Tibial artery (tissue), 4 donors: Measurements from ENCODE around the gene PCSK2.

Source experiments
- DNase-seq, 2 donors: peaks; one replicate each; pipeline ENCODE4 v3.0.0-alpha.2; 2019
- H3K27ac ChIP-seq, 2 donors: fragments of 200-600 bp; sonication (generic) in 1 of 2; 1 replicate in 1 of 2; 2 replicates in 1 of 2; pipeline ENCODE4 v1.5.1; 2018 to 2019; ENCODE audit warnings: mild to moderate bottlenecking in 1 of 2
- H3K27me3 ChIP-seq, 2 donors: fragments of 200-600 bp; sonication (generic) in 1 of 2; one replicate each; pipeline versions ENCODE4 v1.5.1 to v1.6.0; 2016 to 2019
- H3K36me3 ChIP-seq, 3 donors: fragments of 200-600 bp; sonication (generic) in 2 of 3; one replicate each; pipeline ENCODE4 v1.5.1; 2016 to 2019; ENCODE audit warnings: mild to moderate bottlenecking in 2 of 3
- H3K4me1 ChIP-seq, 4 donors: fragments of 200-600 bp; sonication (generic) in 2 of 4; 1 replicate in 3 of 4; 2 replicates in 1 of 4; pipeline ENCODE4 v1.5.1; 2016 to 2019
- H3K4me3 ChIP-seq, 2 donors: fragments of 200-600 bp; sonication (generic) in 1 of 2; 1 replicate in 1 of 2; 2 replicates in 1 of 2; pipeline ENCODE4 v1.5.1; 2018 to 2019; ENCODE audit warnings: mild to moderate bottlenecking in 2 of 2
- H3K9me3 ChIP-seq, 3 donors: fragments of 200-600 bp; sonication (generic) in 1 of 3; one replicate each; pipeline ENCODE4 v1.5.1; 2016 to 2019
- CTCF ChIP-seq, 2 experiments: fragments of 200-600 bp in 1 of 2; fragments of 450-650 bp in 1 of 2; IDR thresholded peaks; one replicate each; pipeline ENCODE4 v1.5.1; 2017 to 2019; ENCODE audit warnings: antibody characterized with exemption in 2 of 2, mild to moderate bottlenecking in 1 of 2, moderate library complexity in 1 of 2
- intact Hi-C: fragments of 100-400 bp; cut with DNase I; formaldehyde crosslinking; loops from one replicate; pipeline ENCODE4 v1.15.0; 2023; ENCODE audit warnings: low total_unique reads

The PCSK2 gene

GRCh38 chr20:17499041-17499440, 272.2 kb downstream of the PCSK2 start:
- H3K4me1 ChIP-seq, result peaks cover 0 to 10% (median 6%) of the 10 kb centered on the region in 4 donors
- no peaks in the 10 kb centered on the region for H3K36me3 ChIP-seq
- no peak for TF ChIP-seq CTCF (IDR thresholded peaks at IDR 0.05)
- H3K9me3 ChIP-seq, result no peaks in the 10 kb centered on the region
- H3K27me3 ChIP-seq, result no peaks in the 10 kb centered on the region
- H3K27ac ChIP-seq, result no peak overlapping the region
- DNase-seq, result no peak
- H3K4me3 ChIP-seq, result no peak overlapping the region
- intact Hi-C loops, result no loop called here

GRCh38 chr20:17500271-17500670, 273.4 kb downstream of the PCSK2 start:
- H3K27ac ChIP-seq, result no peak overlapping the region
- H3K36me3 ChIP-seq, result no peaks in the 10 kb centered on the region
- no peaks in the 10 kb centered on the region for H3K9me3 ChIP-seq
- intact Hi-C loops, result loop anchor here (5.0 to 10.0 kb wide), 3 partner anchors 397 to 495 kb away; no protein-coding TSS in a partner anchor
- H3K4me1 ChIP-seq, result peaks cover 0 to 18% (median 13%) of the 10 kb centered on the region in 4 donors
- no peak for DNase-seq
- H3K4me3 ChIP-seq, result no peak overlapping the region
- no peak for TF ChIP-seq CTCF (IDR thresholded peaks at IDR 0.05)
- H3K27me3 ChIP-seq, result no peaks in the 10 kb centered on the region

GRCh38 chr20:17500826-17501225, 274.0 kb downstream of the PCSK2 start:
- no peak for TF ChIP-seq CTCF (IDR thresholded peaks at IDR 0.05)
- no peaks in the 10 kb centered on the region for H3K27me3 ChIP-seq
- no peak for DNase-seq
- no peaks in the 10 kb centered on the region for H3K36me3 ChIP-seq
- no peak overlapping the region for H3K4me3 ChIP-seq
- no peaks in the 10 kb centered on the region for H3K9me3 ChIP-seq
- H3K27ac ChIP-seq, result no peak overlapping the region
- intact Hi-C loops, result loop anchor here (5.0 to 10.0 kb wide), 3 partner anchors 396 to 494 kb away; no protein-coding TSS in a partner anchor
- H3K4me1 ChIP-seq, result peaks cover 0 to 22% (median 17%) of the 10 kb centered on the region in 4 donors

GRCh38 chr20:17501701-17502100, 274.9 kb downstream of the PCSK2 start:
- intact Hi-C loops, result loop anchor here (5.0 to 10.0 kb wide), 3 partner anchors 396 to 493 kb away; no protein-coding TSS in a partner anchor
- no peak for DNase-seq

GRCh38 chr20:17502105-17502504, 275.3 kb downstream of the PCSK2 start:
- Histone ChIP-seq H3K36me3 (no peaks in the 10 kb centered on the region), H3K4me1 (peaks cover 0 to 22% (median 17%) of the 10 kb centered on the region in 4 donors), H3K27ac (no peak overlapping the region), H3K27me3 (no peaks in the 10 kb centered on the region), H3K9me3 (no peaks in the 10 kb centered on the region), H3K4me3 (no peak overlapping the region)
- DNase-seq, result no peak
- intact Hi-C loops, result loop anchor here (5.0 to 10.0 kb wide), 3 partner anchors 395 to 493 kb away; no protein-coding TSS in a partner anchor
- no peak for TF ChIP-seq CTCF (IDR thresholded peaks at IDR 0.05)

More at GRCh38 chr20:17501701-17502100, 274.9 kb downstream of the PCSK2 start:
- no peaks in the 10 kb centered on the region for H3K9me3 ChIP-seq
- no peaks in the 10 kb centered on the region for H3K27me3 ChIP-seq
- H3K4me1 ChIP-seq, result peaks cover 0 to 22% (median 17%) of the 10 kb centered on the region in 4 donors
- no peak overlapping the region for H3K27ac ChIP-seq
- no peak for TF ChIP-seq CTCF (IDR thresholded peaks at IDR 0.05)
- H3K36me3 ChIP-seq, result no peaks in the 10 kb centered on the region
- H3K4me3 ChIP-seq, result no peak overlapping the region
